HCT116 (cell line): Measurements from ENCODE around the gene CLRN1. TPM values are rescaled to one million over a fixed set of nuclear protein-coding genes. Genes with fewer than 3 reads are reported as not detected.

ENCODE experiments used
- ATAC-seq: fragments of 200-7000 bp; cut with Tn5 transposase; 2 replicates; pipeline ENCODE4 v1.9.1; 2020; ENCODE audit warnings: mild to moderate bottlenecking, moderate library complexity
- BruUV-seq: library from RNA; stranded (reverse); fragments of 400-500 nt; replicated peaks from 2 replicates; lab custom pipeline; 2021; lab: Mats Ljungman, UMichigan
- CTCF ChIA-PET: fragments of 300-600 bp; sonication (Branson Sonifier 250); formaldehyde crosslinking; loops from one replicate; lab custom pipeline; 2021; ENCODE audit warnings: antibody characterized with exemption; lab: Charles Lee
- POLR2A ChIA-PET: fragments of 300-600, 350-600 bp; sonication (Branson Sonifier 250); formaldehyde crosslinking; loops from one replicate; lab custom pipeline; 2021; ENCODE audit warnings: antibody characterized with exemption; lab: Charles Lee
- RAD21 ChIA-PET, 2 experiments: fragments of 300-600 bp; sonication (Branson Sonifier 250); formaldehyde crosslinking; loops; one replicate each; lab custom pipeline; 2023; ENCODE audit warnings: low total read pairs in 2 of 2; ENCODE audit not compliant: uncharacterized antibody in 2 of 2, unreplicated experiment in 2 of 2, low non-redundant PET in 1 of 2; lab: Charles Lee
- DNase-seq: peaks from one replicate; pipeline ENCODE4 v3.0.0-alpha.2; 2010; ENCODE audit warnings: low read depth, low spot score
- H2AFZ ChIP-seq: fragments of 200-600 bp; shearing (Covaris generic), sonication (generic); 2 replicates; pipeline ENCODE4 v1.6.1; 2017; ENCODE audit warnings: low read depth, mixed run types, mixed read lengths, antibody characterized with exemption, low read length; ENCODE audit not compliant: poor library complexity, severe bottlenecking
- H3K27ac ChIP-seq: 2 replicates; pipeline ENCODE4 v1.5.1; 2012; ENCODE audit warnings: low read depth, low read length
- H3K27me3 ChIP-seq: fragments of 200-600 bp; sonication (generic); 2 replicates; pipeline ENCODE4 v1.6.1; 2016; ENCODE audit warnings: mixed run types, low read length, mixed read lengths; ENCODE audit not compliant: insufficient read depth
- H3K36me3 ChIP-seq, 2 experiments: fragments of 200-500 bp in 1 of 2; fragments of 200-600 bp in 1 of 2; sonication (Bioruptor generic) in 1 of 2; sonication (generic) in 1 of 2; 2 replicates each; pipeline versions ENCODE4 v1.5.1 to v1.6.1; 2014 to 2016; ENCODE audit warnings: low read length in 2 of 2, inconsistent platforms in 1 of 2, mixed read lengths in 1 of 2, mixed run types in 1 of 2; ENCODE audit not compliant: insufficient read depth in 2 of 2, control insufficient read depth in 1 of 2
- H3K4me1 ChIP-seq, 2 experiments: fragments of 200-600 bp in 1 of 2; sonication (generic) in 1 of 2; 2 replicates each; pipeline versions ENCODE4 v1.5.1 to v1.6.1; 2012 to 2017; ENCODE audit warnings: low read length in 2 of 2, inconsistent platforms in 1 of 2, mild to moderate bottlenecking in 1 of 2, mixed read lengths in 1 of 2, mixed run types in 1 of 2, moderate library complexity in 1 of 2; ENCODE audit not compliant: insufficient read depth in 2 of 2, control insufficient read depth in 1 of 2
- H3K4me2 ChIP-seq: fragments of 200-600 bp; sonication (generic); 2 replicates; pipeline ENCODE4 v1.6.1; 2017; ENCODE audit warnings: mixed run types, low read length, mixed read lengths
- H3K4me3 ChIP-seq, 2 experiments: fragments of 200-600 bp in 1 of 2; sonication (generic) in 1 of 2; replicated peaks in 1 of 2; 2 replicates each; pipeline ENCODE4 v1.5.1; 2011 to 2016; ENCODE audit warnings: low read length in 2 of 2, control low read depth in 1 of 2, low read depth in 1 of 2, mild to moderate bottlenecking in 1 of 2, mixed read lengths in 1 of 2, mixed run types in 1 of 2
- H3K79me2 ChIP-seq: fragments of 200-600 bp; sonication (generic); 2 replicates; pipeline ENCODE4 v1.6.1; 2017; ENCODE audit warnings: mild to moderate bottlenecking, mixed run types, low read length, moderate library complexity, mixed read lengths; ENCODE audit not compliant: insufficient read depth
- H3K9ac ChIP-seq: fragments of 200-600 bp; sonication (generic); 2 replicates; pipeline ENCODE4 v1.6.1; 2016; ENCODE audit warnings: low read length, mixed read lengths
- H3K9me2 ChIP-seq: fragments of 200-600 bp; sonication (generic), shearing (Covaris generic); 2 replicates; pipeline ENCODE4 v1.6.1; 2017; ENCODE audit warnings: mixed run types, mild to moderate bottlenecking, moderate library complexity; ENCODE audit not compliant: insufficient read depth
- H3K9me3 ChIP-seq, 2 experiments: fragments of 200-500 bp in 1 of 2; fragments of 200-600 bp in 1 of 2; sonication (Bioruptor generic) in 1 of 2; sonication (generic) in 1 of 2; 2 replicates each; pipeline ENCODE4 v1.6.1; 2014 to 2017; ENCODE audit warnings: low read length in 2 of 2, mixed read lengths in 2 of 2, inconsistent platforms in 1 of 2, low read depth in 1 of 2, mild to moderate bottlenecking in 1 of 2, mixed run types in 1 of 2, moderate library complexity in 1 of 2; ENCODE audit not compliant: control insufficient read depth in 1 of 2, insufficient read depth in 1 of 2
- H4K20me1 ChIP-seq: fragments of 200-600 bp; sonication (generic), shearing (Covaris generic); 2 replicates; pipeline ENCODE4 v1.6.1; 2017; ENCODE audit warnings: mixed run types, mild to moderate bottlenecking, moderate library complexity; ENCODE audit not compliant: insufficient read depth
- ATF3 ChIP-seq: IDR thresholded peaks from 2 replicates; pipeline ENCODE4 v1.6.1; 2012
- CTCF ChIP-seq, 3 experiments: fragments of 200-600 bp in 1 of 3; sonication (generic) in 1 of 3; IDR thresholded peaks in 2 of 3; conservative IDR thresholded peaks in 1 of 3; 2 replicates each; pipeline ENCODE4 v1.5.1; 2012 to 2017; ENCODE audit warnings: low read depth in 2 of 3, low read length in 2 of 3, antibody characterized with exemption in 1 of 3, borderline replicate concordance in 1 of 3, control low read depth in 1 of 3, mild to moderate bottlenecking in 1 of 3, mixed read lengths in 1 of 3, mixed run types in 1 of 3, moderate library complexity in 1 of 3; ENCODE audit not compliant: insufficient read depth in 1 of 3
- ELF1 ChIP-seq: IDR thresholded peaks from 2 replicates; pipeline ENCODE4 v1.6.1; 2012; ENCODE audit warnings: low read depth, borderline replicate concordance
- EZH2 ChIP-seq: fragments of 200-600 bp; sonication (generic); IDR thresholded peaks from 2 replicates; pipeline ENCODE4 v1.6.1; 2017; ENCODE audit warnings: antibody characterized with exemption, mixed run types
- MAX ChIP-seq: IDR thresholded peaks from 2 replicates; pipeline ENCODE4 v1.6.1; 2012
- SP1 ChIP-seq: IDR thresholded peaks from 2 replicates; pipeline ENCODE4 v1.6.1; 2012; ENCODE audit warnings: low read depth
- YY1 ChIP-seq: IDR thresholded peaks from 2 replicates; pipeline ENCODE4 v1.6.1; 2011; ENCODE audit warnings: low read length, low read depth, moderate library complexity, mild to moderate bottlenecking; ENCODE audit not compliant: insufficient replicate concordance; ENCODE audit errors: extremely low read depth
- ZNF274 ChIP-seq: fragments of 200-500 bp; sonication (Bioruptor generic); IDR thresholded peaks from 2 replicates; pipeline ENCODE4 v1.6.1; 2014; ENCODE audit warnings: mild to moderate bottlenecking, low read depth, low read length, inconsistent platforms
- intact Hi-C: fragments of 100-400 bp; cut with micrococcal nuclease; formaldehyde crosslinking; loops from 2 replicates; pipeline ENCODE4 v1.10.0; 2022
- total RNA-seq: library from RNA; stranded (reverse); gene quantifications from one replicate; pipeline ENCODE4 v1.2.1, GENCODE V29; 2021; ENCODE audit not compliant: unreplicated experiment

CLRN1 gene
- total RNA-seq, 1 experiment from 2014 or later, result not detected

GRCh38 chr3:150984066-150984465 lies 11.5 kb upstream of the CLRN1 start:
- ChIA-PET POLR2A (no interaction called here), RAD21 (no interaction called here), CTCF (no interaction called here)
- Histone ChIP-seq H3K4me2 (no peak overlapping the region), H3K27ac (no peak overlapping the region), H3K9ac (no peak overlapping the region), H2AFZ (no peak overlapping the region), H3K4me3 (no peak overlapping the region), H4K20me1 (no peaks in the 10 kb centered on the region), H3K79me2 (no peaks in the 10 kb centered on the region), H3K9me3 (no peaks in the 10 kb centered on the region), H3K4me1 (no peaks in the 10 kb centered on the region), H3K27me3 (no peaks in the 10 kb centered on the region), H3K36me3 (no peaks in the 10 kb centered on the region), H3K9me2 (no peaks in the 10 kb centered on the region)
- TF ChIP-seq EZH2, result no peak
- no peak for TF ChIP-seq ZNF274
- TF ChIP-seq SP1, result no peak
- DNase-seq (no peak), ATAC-seq (no peak)
- BruUV-seq, result no TSS peak
- intact Hi-C loops, result no loop called here

- DNase-seq, result no peak
- Histone ChIP-seq H3K79me2 (no peaks in the 10 kb centered on the region), H3K4me2 (no peak overlapping the region), H3K27ac (no peak overlapping the region), H3K9ac (no peak overlapping the region), H3K36me3 (no peaks in the 10 kb centered on the region), H3K4me1 (no peaks in the 10 kb centered on the region), H3K9me3 (no peaks in the 10 kb centered on the region), H4K20me1 (no peaks in the 10 kb centered on the region), H3K4me3 (no peak overlapping the region), H2AFZ (no peak overlapping the region), H3K9me2 (no peaks in the 10 kb centered on the region), H3K27me3 (no peaks in the 10 kb centered on the region)
- no peak for ATAC-seq
- TF ChIP-seq MAX (no peak), ATF3 (no peak), CTCF (IDR thresholded peaks at IDR 0.05 in 2 of 3, conservative IDR thresholded peaks at IDR 0.05 in 1 of 3; ENCODE audit: borderline replicate concordance in 1 of 3, insufficient read depth in 1 of 3, low read depth in 2 of 3, low read length in 2 of 3) (no peak), YY1 (no peak), ELF1 (no peak)
- intact Hi-C loops, result no loop called here
- POLR2A ChIA-PET, result no interaction called here
- no TSS peak for BruUV-seq
- CTCF ChIA-PET, result no interaction called here
- RAD21 ChIA-PET, result no interaction called here
Measured at GRCh38 chr3:150978566-150979148, 6.1 kb upstream of the CLRN1 start.
